Measurements from ENCODE around the gene THEMIS2. TPM values are rescaled to one million over a fixed set of nuclear protein-coding genes. Genes with fewer than 3 reads are reported as not detected.
A peak's percentile ranks its signal among the peaks of the same experiment; 100 is the strongest.

THEMIS2 gene
- total RNA-seq, 3 donors from 2014 or later, result 3.8 to 17.7 (median 15.6) TPM

- DNase-seq (no peak), ATAC-seq (no peak)
- Histone ChIP-seq H3K4me3 (peak overlapping the region; percentile 42), H3K4me1 (ENCODE audit: low read depth) (peaks cover 6% of the 10 kb centered on the region), H3K9me3 (peaks cover 7% of the 10 kb centered on the region), H3K36me3 (ENCODE audit: low read depth) (peaks cover 5% of the 10 kb centered on the region)
- no peak for TF ChIP-seq CTCF (IDR thresholded peaks at IDR 0.05)
- intact Hi-C loops (cut with DNase I, micrococcal nuclease), result no loop called here
Measured at GRCh38 chr1:27915082-27915575, 42.8 kb downstream of the THEMIS2 start.

- DNase-seq (peak in 1 of 3 donors; percentile 45), ATAC-seq (peak; percentile 92)
- intact Hi-C loops (cut with DNase I, micrococcal nuclease), result no loop called here
- Histone ChIP-seq H3K4me3 (no peak overlapping the region), H3K36me3 (ENCODE audit: low read depth) (no peaks in the 10 kb centered on the region), H3K9me3 (no peaks in the 10 kb centered on the region), H3K4me1 (ENCODE audit: low read depth) (no peaks in the 10 kb centered on the region)
- TF ChIP-seq CTCF (IDR thresholded peaks at IDR 0.05), result no peak
Measured at GRCh38 chr1:27922272-27922671, 49.9 kb downstream of the THEMIS2 start.

- ATAC-seq (peak; percentile 37), DNase-seq (no peak)
- H3K36me3 ChIP-seq (ENCODE audit: low read depth), result no peaks in the 10 kb centered on the region
- H3K4me3 ChIP-seq, result no peak overlapping the region
- no peaks in the 10 kb centered on the region for H3K9me3 ChIP-seq
- H3K4me1 ChIP-seq (ENCODE audit: low read depth), result no peaks in the 10 kb centered on the region
- no peak for TF ChIP-seq CTCF (IDR thresholded peaks at IDR 0.05)
- intact Hi-C loops (cut with DNase I, micrococcal nuclease), result no loop called here
Measured at GRCh38 chr1:27928216-27928954, 56.0 kb downstream of the THEMIS2 start.

- ATAC-seq (no peak), DNase-seq (no peak)
- intact Hi-C loops (cut with DNase I, micrococcal nuclease), result no loop called here
- H3K4me1 ChIP-seq (ENCODE audit: low read depth), result peaks cover 4% of the 10 kb centered on the region
- H3K4me3 ChIP-seq, result no peak overlapping the region
- no peaks in the 10 kb centered on the region for H3K9me3 ChIP-seq
- no peak for TF ChIP-seq CTCF (IDR thresholded peaks at IDR 0.05)
- H3K36me3 ChIP-seq (ENCODE audit: low read depth), result no peaks in the 10 kb centered on the region
Measured at GRCh38 chr1:27931184-27931583, 58.8 kb downstream of the THEMIS2 start.

- Histone ChIP-seq H3K36me3 (ENCODE audit: low read depth) (no peaks in the 10 kb centered on the region), H3K4me1 (ENCODE audit: low read depth) (peaks cover 4% of the 10 kb centered on the region), H3K9me3 (no peaks in the 10 kb centered on the region), H3K4me3 (no peak overlapping the region)
- intact Hi-C loops (cut with DNase I, micrococcal nuclease), result no loop called here
- no peak for TF ChIP-seq CTCF (IDR thresholded peaks at IDR 0.05)
- DNase-seq (no peak), ATAC-seq (no peak)
Measured at GRCh38 chr1:27931759-27932158, 59.4 kb downstream of the THEMIS2 start.

Measured in mucosa of descending colon (tissue), 3 donors.